Memory B cell (primary cell): Measurements from ENCODE around the gene RABGAP1L.
"Not testable (repeated sequence)": the region's sequence is repeated elsewhere in the genome, so short reads cannot be mapped to it uniquely, and the experiment has no call there.

Experiments
- ATAC-seq: fragments of 150-1000 bp; cut with Tn5 transposase; 2 replicates; pipeline ENCODE4 v1.10.0; 2021; ENCODE audit warnings: low read depth, mild to moderate bottlenecking, moderate library complexity
- DNase-seq, 2 donors: peaks; one replicate each; pipeline ENCODE4 v3.0.0; 2022; ENCODE audit warnings: low spot score in 2 of 2
- H3K27ac Mint-ChIP-seq: one replicate; pipeline ENCODE4 v1.8.0; 2022; ENCODE audit warnings: mild to moderate bottlenecking, moderate library complexity, mixed read lengths
- H3K27me3 Mint-ChIP-seq: one replicate; pipeline ENCODE4 v1.8.0; 2022; ENCODE audit warnings: mixed read lengths
- H3K36me3 Mint-ChIP-seq: one replicate; pipeline ENCODE4 v1.8.0; 2022; ENCODE audit warnings: mild to moderate bottlenecking, mixed read lengths
- H3K4me1 Mint-ChIP-seq: one replicate; pipeline ENCODE4 v1.8.0; 2022; ENCODE audit warnings: mixed read lengths
- H3K4me3 Mint-ChIP-seq: one replicate; pipeline ENCODE4 v1.8.0; 2022; ENCODE audit warnings: mild to moderate bottlenecking, moderate library complexity, mixed read lengths
- H3K9me3 Mint-ChIP-seq: one replicate; pipeline ENCODE4 v1.8.0; 2022; ENCODE audit warnings: mixed read lengths

RABGAP1L gene

DNA sequence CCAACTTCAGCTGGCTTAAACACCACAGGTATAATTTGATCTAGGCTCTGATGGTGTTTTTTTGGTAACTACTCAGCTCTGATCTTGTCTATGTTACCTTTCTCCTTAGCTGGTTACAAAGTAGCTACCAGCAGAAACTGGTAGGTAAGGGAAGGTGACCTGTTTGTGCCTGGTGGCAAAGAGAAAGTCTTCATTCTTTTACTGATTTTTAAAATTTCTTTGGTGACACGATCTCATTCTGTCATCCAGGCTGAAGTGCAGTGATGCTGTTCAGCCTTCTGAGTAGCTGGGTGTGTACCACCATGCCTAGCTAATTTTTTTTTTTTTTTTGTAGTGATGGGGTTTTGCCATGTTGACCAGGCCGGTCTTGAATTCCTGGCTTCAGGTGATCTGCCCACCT is 62.4 kb downstream of the RABGAP1L start:
- DNase-seq = no peak
- H3K36me3 Mint-ChIP-seq = peaks cover 19% of the 10 kb centered on the region
- H3K9me3 Mint-ChIP-seq = peaks cover 2% of the 10 kb centered on the region
- H3K27me3 Mint-ChIP-seq = no peaks in the 10 kb centered on the region
- H3K4me1 Mint-ChIP-seq = peaks cover 8% of the 10 kb centered on the region
- H3K27ac Mint-ChIP-seq = peak overlapping the region; percentile 78
- H3K4me3 Mint-ChIP-seq = no peak overlapping the region
- ATAC-seq = no peak

DNA sequence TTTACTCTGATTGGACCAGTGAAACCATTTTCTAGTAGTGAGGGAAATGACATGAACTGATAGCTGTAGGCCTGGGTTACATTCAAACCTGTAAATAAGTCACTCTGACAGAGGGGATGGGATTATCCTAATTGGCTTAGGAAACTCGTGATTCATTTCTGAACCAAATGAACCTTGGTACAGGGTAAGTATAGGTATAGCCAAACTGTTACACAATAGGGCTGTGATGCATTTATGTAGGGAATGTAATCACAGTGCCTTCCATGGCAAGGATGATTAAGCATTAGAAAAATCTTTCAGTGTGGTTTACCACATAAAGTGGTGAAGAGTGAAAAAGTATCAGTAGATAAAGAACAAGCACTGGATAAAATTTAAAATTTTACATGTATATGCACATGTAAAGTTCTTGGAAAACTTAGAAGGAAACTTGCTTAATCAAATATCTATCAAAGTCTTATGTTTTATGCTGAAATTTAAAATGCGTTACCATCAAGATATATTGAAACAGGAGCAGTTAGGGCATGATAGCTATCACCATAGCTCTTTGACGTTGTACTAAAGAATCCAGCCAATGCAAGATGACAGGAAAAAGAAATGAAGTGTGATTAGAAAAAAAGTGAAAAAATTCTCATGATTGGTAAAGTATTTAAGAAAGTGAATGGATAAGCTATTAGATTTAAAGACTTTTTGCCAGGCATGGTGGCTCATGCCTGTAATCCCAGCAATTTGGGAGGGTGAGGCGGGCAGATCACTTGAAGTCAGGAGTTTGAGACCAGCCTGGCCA is 63.0 kb downstream of the RABGAP1L start:
- ATAC-seq (no peak), DNase-seq (no peak)
- Mint-ChIP-seq H3K27me3 (no peaks in the 10 kb centered on the region), H3K36me3 (peaks cover 20% of the 10 kb centered on the region), H3K4me1 (peaks cover 9% of the 10 kb centered on the region), H3K27ac (no peak overlapping the region), H3K9me3 (peaks cover 2% of the 10 kb centered on the region), H3K4me3 (no peak overlapping the region)

DNA sequence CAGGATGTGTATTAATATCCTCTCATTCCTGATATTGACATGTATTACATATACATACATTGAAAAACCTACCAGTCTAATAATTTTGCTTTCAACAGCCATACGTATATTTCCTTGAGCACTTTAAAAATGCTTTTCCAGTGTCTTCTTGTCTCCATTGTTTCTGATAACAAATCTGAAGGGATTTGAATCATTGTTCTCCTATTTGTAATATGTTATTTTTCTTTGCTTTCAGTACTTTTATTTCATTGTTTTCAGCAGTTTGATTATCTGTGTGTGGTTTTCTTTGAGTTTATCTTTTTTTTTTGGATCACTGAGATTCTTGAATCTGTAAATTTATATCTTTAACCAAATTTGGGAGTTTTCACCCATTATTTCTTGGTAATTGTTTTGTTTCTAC is 65.3 kb downstream of the RABGAP1L start:
- Mint-ChIP-seq H3K27ac (no peak overlapping the region), H3K4me1 (peaks cover 10% of the 10 kb centered on the region)

DNA sequence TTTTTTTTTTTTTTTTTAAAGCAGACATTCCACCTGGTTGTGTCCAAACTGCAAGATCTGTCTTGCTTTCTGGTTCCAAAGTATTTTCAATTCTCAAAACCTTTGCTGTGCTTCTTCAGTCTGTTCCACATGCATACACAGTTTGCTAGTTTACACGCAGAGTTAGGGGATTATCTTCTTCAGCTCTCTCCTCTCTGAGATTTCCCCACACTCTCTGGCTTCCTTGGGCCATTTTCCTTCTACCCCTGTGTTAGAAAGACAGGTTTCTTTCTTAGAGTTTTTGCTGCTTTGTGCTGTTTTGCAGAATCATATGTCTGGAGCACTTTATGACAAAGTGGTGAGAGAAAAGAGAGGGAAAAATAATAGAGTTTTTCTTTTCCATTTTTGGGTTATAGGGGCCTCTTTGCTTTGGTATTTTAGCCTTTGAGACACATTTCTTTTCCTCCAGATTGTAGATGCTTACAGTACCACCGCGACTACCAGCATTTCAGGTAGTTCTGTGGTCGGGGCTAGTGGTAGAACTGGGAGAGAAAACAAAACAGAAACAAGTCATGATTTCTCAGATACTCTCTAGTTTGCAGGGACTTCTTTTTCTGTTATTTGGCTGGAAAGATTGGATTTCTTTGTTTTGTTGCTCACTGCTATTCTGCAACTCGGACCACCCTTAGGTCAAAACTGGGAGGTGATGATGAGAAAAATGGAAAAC is 66.3 kb downstream of the RABGAP1L start:
- Mint-ChIP-seq H3K9me3 (peaks cover 2% of the 10 kb centered on the region), H3K4me3 (no peak overlapping the region), H3K4me1 (peaks cover 8% of the 10 kb centered on the region), H3K27me3 (no peaks in the 10 kb centered on the region), H3K36me3 (peaks cover 36% of the 10 kb centered on the region), H3K27ac (no peak overlapping the region)
- ATAC-seq (no peak), DNase-seq (no peak)

More for the DNA sequence above, 65.3 kb downstream of the RABGAP1L start:
- Mint-ChIP-seq H3K9me3 (peaks cover 2% of the 10 kb centered on the region), H3K27me3 (no peaks in the 10 kb centered on the region), H3K36me3 (peaks cover 29% of the 10 kb centered on the region), H3K4me3 (no peak overlapping the region)
- no peak for DNase-seq
- no peak for ATAC-seq

DNA sequence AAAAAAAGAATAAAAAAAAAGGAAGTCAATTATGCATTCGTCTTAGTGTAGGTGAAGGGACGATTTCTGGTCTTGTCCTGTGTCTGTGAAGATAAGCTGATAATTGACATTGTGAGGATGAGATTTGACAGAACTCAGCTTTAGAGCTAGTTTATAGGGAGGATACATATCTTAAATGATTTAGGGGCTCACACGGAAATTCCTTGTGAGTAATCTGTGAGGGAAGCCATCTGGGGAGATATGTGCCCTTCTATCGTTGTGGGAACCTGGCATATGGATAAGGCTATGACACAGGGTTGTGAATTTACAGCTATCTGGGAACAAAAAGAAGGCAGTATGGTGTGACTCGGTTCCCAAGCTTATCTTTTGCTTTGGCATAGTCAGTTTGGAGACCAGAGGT is 71.1 kb downstream of the RABGAP1L start:
- Mint-ChIP-seq H3K9me3 (peaks cover 7% of the 10 kb centered on the region), H3K27me3 (no peaks in the 10 kb centered on the region), H3K36me3 (peaks cover 32% of the 10 kb centered on the region), H3K4me3 (no peak overlapping the region), H3K27ac (no peak overlapping the region), H3K4me1 (peaks cover 12% of the 10 kb centered on the region)
- no peak for DNase-seq
- no peak for ATAC-seq

DNA sequence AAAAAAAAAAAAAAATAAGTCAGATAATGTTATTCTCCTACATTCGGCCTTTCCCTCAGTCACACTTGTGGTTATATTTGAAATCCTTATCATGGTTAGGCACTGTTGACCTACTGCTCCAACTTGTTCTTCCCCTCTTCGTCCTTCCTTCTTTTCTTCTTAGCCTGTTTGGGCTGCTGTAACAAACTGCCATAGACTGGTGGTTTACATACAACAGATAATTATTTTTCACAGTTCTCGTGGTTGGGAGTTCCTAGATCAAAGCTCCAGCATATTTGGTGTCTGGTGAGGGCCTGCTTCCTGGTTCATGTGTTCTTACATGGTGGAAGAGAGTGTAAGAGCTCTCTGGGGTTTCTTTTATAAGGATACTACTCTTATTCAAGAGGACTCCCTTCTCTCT is 73.4 kb downstream of the RABGAP1L start:
- Mint-ChIP-seq H3K4me1 (peaks cover 5% of the 10 kb centered on the region), H3K36me3 (peaks cover 29% of the 10 kb centered on the region), H3K4me3 (no peak overlapping the region), H3K9me3 (peaks cover 7% of the 10 kb centered on the region), H3K27me3 (no peaks in the 10 kb centered on the region), H3K27ac (peak overlapping the region; percentile 42)
- ATAC-seq = no peak
- DNase-seq = no peak

DNA sequence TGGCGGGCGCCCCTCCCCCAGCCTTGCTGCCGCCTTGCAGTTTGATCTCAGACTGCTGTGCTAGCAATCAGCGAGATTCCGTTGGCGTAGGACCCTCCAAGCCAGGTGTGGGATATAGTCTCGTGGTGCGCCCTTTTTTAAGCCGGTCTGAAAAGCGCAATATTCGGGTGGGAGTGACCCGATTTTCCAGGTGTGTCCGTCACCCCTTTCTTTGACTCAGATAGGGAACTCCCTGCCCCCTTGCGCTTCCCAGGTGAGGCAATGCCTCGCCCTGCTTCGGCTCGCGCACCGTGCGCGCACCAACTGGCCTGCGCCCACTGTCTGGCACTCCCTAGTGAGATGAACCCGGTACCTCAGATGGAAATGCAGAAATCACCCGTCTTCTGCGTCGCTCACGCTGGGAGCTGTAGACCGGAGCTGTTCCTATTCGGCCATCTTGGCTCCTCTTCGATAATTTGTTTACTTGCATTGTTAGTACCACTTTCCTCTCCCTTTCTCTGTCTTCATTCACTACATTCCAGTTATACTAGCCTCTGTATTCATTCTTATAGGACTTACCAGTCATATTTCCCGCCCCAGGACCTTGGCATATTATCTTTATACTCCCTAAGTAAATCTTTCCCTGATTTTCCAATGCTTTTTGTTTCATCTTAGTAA is 79.7 kb downstream of the RABGAP1L start:
- H3K4me1 Mint-ChIP-seq, H3K9me3 Mint-ChIP-seq, DNase-seq, H3K27me3 Mint-ChIP-seq, H3K4me3 Mint-ChIP-seq, H3K27ac Mint-ChIP-seq, ATAC-seq: not testable (repeated sequence)
- peaks cover 13% of the 10 kb centered on the region for H3K36me3 Mint-ChIP-seq

DNA sequence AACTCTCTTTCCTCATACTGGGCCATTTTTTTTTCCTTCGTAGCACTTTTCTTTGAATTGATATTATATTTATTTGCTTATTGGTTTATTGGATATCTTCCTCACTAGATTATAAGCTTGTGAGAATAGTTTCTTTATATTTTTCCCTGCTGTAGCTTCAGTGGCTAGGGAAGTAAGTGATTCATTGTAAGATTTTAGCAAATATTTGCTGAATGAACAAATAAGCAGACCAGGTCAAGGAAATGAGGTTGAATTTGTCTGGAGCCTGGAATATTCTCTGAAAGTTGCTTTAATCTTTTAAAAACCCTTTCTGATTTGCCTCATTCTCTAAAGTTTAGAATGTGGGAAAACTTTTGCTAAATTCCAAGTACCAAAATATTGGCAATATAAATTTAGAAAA is 80.2 kb downstream of the RABGAP1L start:
- H3K36me3 Mint-ChIP-seq = peaks cover 16% of the 10 kb centered on the region
- H3K9me3 Mint-ChIP-seq = no peaks in the 10 kb centered on the region
- ATAC-seq = no peak
- no peaks in the 10 kb centered on the region for H3K27me3 Mint-ChIP-seq
- peaks cover 3% of the 10 kb centered on the region for H3K4me1 Mint-ChIP-seq
- H3K4me3 Mint-ChIP-seq = no peak overlapping the region
- no peak overlapping the region for H3K27ac Mint-ChIP-seq
- no peak for DNase-seq

DNA sequence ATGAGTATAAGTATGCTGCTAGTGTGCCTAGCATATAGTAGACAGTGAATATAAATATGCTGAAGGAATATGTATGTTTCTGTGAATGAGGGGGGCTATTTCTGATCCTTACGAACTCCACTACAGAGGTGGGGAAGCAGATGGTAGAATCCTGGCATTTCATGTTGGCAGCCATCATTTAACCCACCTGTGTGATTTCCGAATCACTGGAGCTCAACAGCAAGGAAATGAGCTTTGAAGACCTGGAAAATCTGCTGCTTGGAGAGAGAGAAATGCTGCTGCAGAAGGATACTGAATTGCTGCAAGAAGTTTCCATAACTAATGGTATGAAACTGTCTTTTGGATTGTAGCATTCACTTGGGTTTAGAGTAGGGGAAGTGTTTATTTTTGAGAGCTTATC is 83.5 kb downstream of the RABGAP1L start:
- Mint-ChIP-seq H3K4me3 (no peak overlapping the region), H3K4me1 (peaks cover 3% of the 10 kb centered on the region), H3K9me3 (no peaks in the 10 kb centered on the region), H3K27ac (peak overlapping the region; percentile 7), H3K27me3 (no peaks in the 10 kb centered on the region), H3K36me3 (peaks cover 24% of the 10 kb centered on the region)
- ATAC-seq (no peak), DNase-seq (no peak)

DNA sequence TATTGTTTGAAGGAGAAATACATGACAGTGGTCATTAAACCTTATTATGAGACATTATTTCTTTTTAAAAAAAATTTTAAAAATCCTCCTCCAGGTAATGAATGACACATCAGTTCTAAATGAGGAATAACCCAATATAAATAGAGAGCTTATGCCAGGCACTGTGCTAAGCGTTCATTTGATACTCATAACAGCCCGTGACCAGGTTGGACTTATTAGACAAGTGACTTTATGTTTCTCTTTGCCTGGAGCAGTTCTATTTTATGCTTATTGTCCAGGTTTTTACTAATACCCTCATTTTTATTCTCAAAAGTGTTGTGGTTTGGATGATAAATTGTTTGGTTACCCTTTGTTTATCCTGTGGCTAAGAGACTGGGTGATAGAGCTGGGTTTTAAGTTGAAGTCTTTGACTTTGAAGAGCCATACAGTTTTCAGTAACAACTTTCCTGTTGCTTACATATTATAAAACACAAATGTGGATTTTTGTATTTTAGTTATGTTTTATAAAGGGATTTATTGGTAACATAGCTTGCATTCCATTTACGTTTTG is 84.2 kb downstream of the RABGAP1L start:
- H3K27ac Mint-ChIP-seq = no peak overlapping the region
- H3K9me3 Mint-ChIP-seq = no peaks in the 10 kb centered on the region
- peaks cover 3% of the 10 kb centered on the region for H3K4me1 Mint-ChIP-seq
- peaks cover 24% of the 10 kb centered on the region for H3K36me3 Mint-ChIP-seq
- DNase-seq = no peak
- no peak for ATAC-seq
- no peaks in the 10 kb centered on the region for H3K27me3 Mint-ChIP-seq
- H3K4me3 Mint-ChIP-seq = no peak overlapping the region

DNA sequence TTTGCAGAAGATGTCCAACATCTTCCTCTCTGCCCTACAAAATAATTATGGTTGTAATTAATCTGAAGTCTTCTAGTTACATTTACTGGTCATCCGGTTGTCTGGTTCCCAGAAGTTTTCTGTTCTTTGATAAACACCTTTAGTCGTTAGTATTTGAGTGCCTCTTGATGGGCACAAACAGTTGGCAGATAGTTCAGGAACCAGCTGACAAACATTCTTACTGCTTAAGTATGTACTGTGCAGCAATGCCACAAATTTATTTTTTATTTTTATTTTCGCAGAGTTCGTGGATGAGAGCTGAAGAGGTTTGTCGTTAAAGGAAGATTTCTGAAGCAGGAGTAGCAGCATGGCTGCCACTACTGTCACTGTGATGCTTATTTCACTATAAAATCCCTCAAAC is 84.7 kb downstream of the RABGAP1L start:
- no peak overlapping the region for H3K4me3 Mint-ChIP-seq
- H3K27ac Mint-ChIP-seq = no peak overlapping the region
- H3K36me3 Mint-ChIP-seq = peaks cover 24% of the 10 kb centered on the region
- H3K4me1 Mint-ChIP-seq = peaks cover 3% of the 10 kb centered on the region
- H3K9me3 Mint-ChIP-seq = no peaks in the 10 kb centered on the region
- ATAC-seq (no peak), DNase-seq (no peak)
- no peaks in the 10 kb centered on the region for H3K27me3 Mint-ChIP-seq

DNA sequence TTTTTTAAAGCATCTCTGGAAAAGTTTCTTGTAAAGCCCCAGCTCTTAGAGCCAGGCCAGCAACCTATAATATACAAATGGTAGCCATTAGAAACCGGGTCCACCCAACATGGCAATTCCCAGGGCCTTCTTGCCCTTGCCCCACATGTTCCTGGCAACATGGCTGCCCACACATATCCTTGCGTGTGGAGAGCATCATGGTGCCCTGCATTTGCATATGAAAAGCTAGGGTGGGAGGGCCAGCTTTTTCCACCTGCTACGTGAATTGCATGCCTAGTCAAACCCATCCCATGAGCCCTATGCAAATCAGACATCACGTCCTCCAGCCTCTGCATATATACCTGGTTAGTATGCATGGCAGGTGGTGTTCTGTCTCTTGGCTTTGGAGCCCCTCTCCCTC is 88.2 kb downstream of the RABGAP1L start:
- ATAC-seq (no peak), DNase-seq (no peak)
- Mint-ChIP-seq H3K4me1 (no peaks in the 10 kb centered on the region), H3K27me3 (no peaks in the 10 kb centered on the region), H3K36me3 (peaks cover 20% of the 10 kb centered on the region), H3K4me3 (no peak overlapping the region), H3K27ac (no peak overlapping the region), H3K9me3 (no peaks in the 10 kb centered on the region)

DNA sequence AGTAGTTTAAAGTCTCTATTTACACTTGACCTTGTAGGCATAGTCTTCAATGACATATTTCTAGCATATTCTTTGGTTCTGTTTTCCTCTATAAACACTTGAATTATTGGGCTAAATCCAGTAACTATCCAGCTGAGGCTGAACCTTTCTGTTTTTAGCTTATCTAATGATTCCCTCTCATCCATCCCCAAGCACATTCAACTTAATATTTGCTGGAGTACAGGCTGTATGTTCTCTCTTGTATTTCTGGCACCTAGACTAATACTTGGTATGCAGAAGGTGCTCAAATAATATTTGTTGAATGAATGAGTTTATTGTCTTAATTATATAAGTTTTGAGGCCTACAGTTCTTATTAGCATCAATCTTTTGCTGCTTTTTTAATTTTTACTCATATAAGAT is 88.7 kb downstream of the RABGAP1L start:
- ATAC-seq = no peak
- DNase-seq = no peak
- Mint-ChIP-seq H3K27ac (no peak overlapping the region), H3K36me3 (peaks cover 18% of the 10 kb centered on the region), H3K4me1 (no peaks in the 10 kb centered on the region), H3K4me3 (no peak overlapping the region), H3K9me3 (no peaks in the 10 kb centered on the region), H3K27me3 (no peaks in the 10 kb centered on the region)

DNA sequence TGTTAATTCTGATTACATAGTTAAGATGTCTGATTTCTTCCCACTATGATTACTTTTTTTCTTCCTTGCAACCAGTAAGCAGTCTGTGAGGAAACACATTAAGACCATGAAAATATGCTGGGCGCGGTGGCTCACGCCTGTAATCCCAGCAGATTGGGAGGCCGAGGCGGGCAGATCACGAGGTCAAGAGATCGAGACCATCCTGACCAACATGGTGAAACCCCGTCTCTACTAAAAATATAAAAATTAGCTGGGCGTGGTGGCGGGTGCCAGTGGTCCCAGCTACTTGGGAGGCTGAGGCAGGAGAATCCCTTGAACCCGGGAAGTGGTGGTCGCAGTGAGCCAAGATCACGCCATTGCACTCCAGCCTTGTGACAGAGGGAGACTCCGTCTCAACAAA is 97.1 kb downstream of the RABGAP1L start:
- not testable (repeated sequence) for H3K9me3 Mint-ChIP-seq, H3K27ac Mint-ChIP-seq, DNase-seq, H3K27me3 Mint-ChIP-seq, H3K4me1 Mint-ChIP-seq, H3K4me3 Mint-ChIP-seq, ATAC-seq
- H3K36me3 Mint-ChIP-seq = peaks cover 19% of the 10 kb centered on the region
